Cerebellar cortex (tissue), 1 donor: ENCODE results near the gene TRMO.
A peak's percentile ranks its signal among the peaks of the same experiment; 100 is the strongest.
"Not testable (repeated sequence)": the region's sequence is repeated elsewhere in the genome, so short reads cannot be mapped to it uniquely, and the experiment has no call there.

Experiments used
- DNase-seq: peaks from one replicate; pipeline ENCODE4 v3.0.0-alpha.2; 2015; ENCODE audit warnings: low spot score

The TRMO gene

DNA sequence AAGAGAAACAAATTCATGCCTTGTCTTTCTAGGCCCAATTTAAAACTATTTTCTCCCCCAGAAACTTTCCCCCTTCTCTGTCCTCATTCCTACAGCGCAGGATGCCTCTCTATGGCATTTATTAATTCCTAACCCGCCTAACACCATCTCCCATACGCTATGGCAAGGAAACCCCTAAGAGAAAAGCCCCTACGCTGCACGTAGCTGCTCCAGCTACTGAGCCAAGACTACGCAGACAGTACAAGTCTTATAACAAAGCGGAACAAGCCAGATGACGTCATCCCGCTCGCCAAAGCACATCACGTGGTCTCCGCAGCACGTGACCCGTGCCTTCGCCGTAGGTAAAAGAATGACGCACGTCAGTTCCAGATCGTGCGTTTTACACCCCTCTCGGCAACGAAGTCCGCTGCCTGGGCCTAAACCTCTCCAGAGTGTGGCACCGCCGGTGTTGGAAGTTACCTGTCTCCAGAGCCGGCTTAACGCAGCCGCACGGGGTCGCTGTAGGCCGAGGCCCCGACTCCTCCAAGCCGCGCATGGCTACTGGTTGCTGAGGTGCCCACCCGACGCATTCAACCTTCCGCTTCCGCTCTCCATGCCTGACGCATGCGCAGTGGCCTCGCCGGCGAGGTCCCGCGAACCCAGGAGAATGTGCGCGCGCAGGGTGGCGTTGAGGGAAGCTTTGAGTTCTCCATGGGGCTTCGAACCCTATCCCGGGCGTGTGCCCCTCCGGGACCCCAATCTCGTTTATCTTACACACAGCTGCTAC lies at the start of gene TRMO:
Gene TRMO (minus strand): TSS at position 542 of the 766 bp plus-strand sequence. CDS start 7 bp downstream, at position 535.
- DNase-seq: peak; percentile 98

DNA sequence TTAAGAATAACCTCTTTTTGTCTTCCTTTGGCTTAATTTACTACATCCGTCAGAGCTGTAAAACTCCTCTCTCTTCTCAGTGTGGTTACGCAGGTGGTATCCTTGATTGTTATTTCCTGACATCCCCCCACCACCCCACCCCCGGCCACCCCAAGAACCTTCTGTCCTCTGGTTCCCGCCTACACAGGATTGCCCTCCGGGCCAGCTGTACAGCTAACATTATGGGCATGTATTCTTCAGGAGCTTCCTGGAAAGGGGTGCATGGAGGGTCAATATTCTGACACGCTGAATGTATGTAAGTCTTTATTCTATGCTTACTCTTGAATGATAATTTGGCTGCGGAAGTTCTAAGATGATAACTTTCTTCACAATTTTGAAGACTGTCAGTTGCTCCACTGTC lies 47.9 kb upstream of the TRMO start:
- no peak for DNase-seq

- DNase-seq: no peak
Measured at GRCh38 chr9:97969014-97969413, 46.7 kb upstream of the TRMO start.

DNA sequence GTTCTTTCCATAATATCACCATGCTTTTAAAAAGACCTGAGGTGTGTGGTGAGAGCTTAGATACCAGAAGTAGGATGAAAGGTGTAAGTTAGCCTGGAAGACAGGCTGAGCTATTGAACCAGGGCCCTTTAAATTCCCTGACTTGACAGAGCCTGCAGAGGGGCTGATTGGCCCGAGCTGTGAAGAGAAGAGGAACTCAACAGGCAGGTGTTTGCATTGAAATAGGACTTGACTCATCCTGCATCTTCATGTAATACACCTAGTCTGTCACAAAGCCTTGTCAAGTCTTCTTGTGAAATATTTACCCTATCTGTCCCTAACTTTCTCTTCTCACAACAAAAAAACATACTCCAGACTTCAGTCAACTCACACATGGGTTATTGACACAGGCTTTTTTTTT lies 44.2 kb upstream of the TRMO start:
- DNase-seq: no peak

GRCh38 chr9:97964901-97965300 lies 42.6 kb upstream of the TRMO start:
- no peak for DNase-seq

GRCh38 chr9:97963232-97963631 lies 40.9 kb upstream of the TRMO start:
- no peak for DNase-seq

DNA sequence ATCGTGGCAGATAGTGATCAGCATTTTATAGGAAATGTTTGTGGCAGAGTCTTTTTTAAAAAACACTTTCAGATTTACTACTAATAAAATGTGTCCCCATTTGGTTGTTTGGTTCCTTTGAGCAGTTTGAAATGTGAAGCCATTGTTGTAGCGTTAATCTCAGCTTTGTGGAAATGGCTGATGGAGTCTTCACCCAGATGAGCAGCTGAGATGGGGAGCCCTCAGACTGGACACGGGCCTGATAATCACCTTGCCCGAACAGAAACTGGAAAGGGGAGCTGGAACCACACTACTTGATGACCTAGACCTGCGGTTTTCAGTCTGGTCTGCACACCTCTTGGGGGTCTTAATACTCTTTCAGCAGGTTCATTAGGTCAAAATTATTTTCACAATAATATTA lies 40.3 kb upstream of the TRMO start:
- DNase-seq: no peak

- no peak for DNase-seq
Measured at GRCh38 chr9:97962136-97962535, 39.8 kb upstream of the TRMO start.

GRCh38 chr9:97961361-97961760 lies 39.1 kb upstream of the TRMO start:
- no peak for DNase-seq

DNA sequence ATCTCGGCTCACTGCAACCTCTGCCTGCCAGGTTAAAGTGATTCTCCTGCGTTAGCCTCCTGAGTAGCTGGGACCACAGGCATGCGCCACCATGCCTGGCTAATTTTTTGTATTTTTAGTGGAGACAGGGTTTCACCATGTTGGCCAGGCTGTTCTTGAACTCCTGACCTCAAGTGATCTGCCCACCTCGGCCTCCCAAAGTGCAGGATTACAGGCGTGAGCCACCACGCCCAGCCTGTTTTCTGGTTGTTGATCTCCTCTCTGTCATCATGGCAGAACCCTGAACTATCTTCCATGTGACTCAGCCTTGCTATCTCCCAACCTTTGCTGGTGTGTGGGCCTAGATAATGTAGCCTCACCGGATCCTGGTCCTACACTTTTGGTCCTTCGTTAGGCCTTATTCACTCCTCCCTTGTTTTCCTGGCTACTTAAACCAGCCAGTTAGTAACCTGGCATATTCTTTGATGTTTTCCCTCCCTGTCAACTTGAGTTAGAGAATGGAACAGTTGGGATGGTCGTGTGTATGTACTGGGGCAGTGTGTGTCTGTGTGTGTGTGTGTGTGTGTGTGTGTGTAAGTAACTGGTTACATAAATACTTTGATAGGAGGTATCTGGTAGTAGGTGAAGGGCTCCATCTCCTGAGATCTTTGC lies 38.5 kb upstream of the TRMO start:
- DNase-seq: not testable (repeated sequence)

DNA sequence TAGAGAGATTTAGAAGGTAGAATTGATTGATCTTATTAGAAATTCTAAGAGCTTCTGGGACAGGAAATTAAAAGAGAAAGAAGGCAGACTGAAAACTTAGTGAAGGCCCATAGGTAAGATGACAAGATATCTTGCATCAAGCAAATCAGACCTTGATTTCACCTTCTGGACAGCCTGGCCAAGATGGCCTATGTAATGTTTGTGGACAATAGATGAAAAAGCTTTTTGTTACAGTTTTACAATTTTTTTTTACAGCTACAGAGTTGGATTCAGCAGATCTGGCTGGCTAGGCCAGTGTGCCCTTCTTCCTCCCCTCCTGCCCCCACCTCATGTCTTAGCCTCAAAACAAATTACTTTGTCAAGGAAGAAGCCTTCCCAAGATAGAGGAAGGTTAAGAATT lies 37.3 kb upstream of the TRMO start:
- DNase-seq: no peak

GRCh38 chr9:97958812-97959511 lies 36.7 kb upstream of the TRMO start:
- no peak for DNase-seq

- no peak for DNase-seq
Measured at GRCh38 chr9:97956331-97956730, 34.0 kb upstream of the TRMO start.

DNA sequence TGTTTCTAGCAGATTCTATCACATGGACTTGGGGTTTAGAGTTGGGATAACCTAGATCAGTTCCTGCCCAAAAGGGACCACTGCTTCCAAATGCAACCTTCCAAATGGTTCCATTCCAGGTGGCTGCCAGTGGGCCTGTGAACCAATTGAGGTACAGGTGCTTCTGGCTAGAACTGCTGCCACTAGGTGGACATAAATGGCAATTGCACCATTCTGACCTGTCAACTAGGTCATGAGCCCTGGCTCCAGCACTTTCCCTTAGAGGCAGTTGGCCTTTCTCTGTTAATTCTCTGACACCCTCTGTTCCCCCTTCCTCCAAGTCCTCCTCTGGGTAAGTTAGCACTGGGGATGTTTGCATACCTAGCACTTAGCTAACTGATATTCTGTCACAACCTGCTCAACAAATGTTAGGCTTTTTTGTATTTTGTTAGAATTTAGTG lies 32.3 kb upstream of the TRMO start:
- DNase-seq: peak; percentile 73

GRCh38 chr9:97950873-97951272 lies 28.6 kb upstream of the TRMO start:
- DNase-seq: not testable (repeated sequence)

- DNase-seq: not testable (repeated sequence)
Measured at GRCh38 chr9:97947094-97947493, 24.8 kb upstream of the TRMO start.

- not testable (repeated sequence) for DNase-seq
Measured at GRCh38 chr9:97945470-97945869, 23.2 kb upstream of the TRMO start.

- no peak for DNase-seq
Measured at GRCh38 chr9:97944612-97945011, 22.3 kb upstream of the TRMO start.

DNA sequence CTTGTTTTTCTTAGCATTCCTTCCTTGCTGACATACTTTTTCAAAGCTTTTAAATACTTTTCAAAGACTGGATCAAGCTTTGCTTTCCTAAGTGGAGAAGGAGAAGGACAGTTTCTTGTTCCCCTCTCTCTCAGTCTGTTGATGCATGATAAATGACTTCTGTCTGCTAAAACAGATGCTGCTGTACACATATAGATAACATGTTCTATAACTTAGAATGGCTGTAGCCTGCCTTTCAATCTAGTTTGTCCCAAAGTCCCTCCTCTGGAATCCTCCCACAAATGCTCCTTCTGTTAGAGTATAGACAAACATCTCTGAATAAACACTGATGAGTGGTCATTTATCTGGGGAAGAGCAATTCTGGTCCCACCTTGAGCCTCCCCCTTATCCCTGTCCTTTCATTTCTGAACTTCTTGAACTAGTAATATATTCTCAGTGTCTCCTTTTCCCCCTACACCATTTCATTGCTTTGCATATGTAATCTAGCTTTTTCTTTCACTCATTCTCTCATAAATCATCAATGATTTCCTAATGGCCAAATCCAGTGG lies 21.1 kb upstream of the TRMO start:
- DNase-seq: no peak

- no peak for DNase-seq
Measured at GRCh38 chr9:97941323-97941722, 19.0 kb upstream of the TRMO start.

DNA sequence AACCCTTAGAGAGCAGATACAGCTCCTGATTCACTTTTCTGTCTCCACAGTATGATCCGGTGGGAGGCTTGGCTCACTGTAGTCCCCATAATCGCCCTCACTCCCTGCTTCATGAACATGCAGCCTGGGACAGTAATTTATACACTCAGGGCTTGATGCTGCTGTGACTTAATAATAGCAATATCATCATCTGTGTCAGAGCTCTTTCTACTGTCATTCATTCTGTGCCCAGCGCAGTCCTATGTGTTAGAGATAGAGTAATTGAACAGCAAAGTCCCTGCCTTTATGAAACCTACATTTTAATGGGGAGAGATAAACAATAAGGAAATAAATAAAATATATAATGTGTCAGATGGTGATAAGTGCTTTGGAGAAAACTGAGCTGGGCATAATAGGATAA lies 18.4 kb upstream of the TRMO start:
- DNase-seq: no peak

DNA sequence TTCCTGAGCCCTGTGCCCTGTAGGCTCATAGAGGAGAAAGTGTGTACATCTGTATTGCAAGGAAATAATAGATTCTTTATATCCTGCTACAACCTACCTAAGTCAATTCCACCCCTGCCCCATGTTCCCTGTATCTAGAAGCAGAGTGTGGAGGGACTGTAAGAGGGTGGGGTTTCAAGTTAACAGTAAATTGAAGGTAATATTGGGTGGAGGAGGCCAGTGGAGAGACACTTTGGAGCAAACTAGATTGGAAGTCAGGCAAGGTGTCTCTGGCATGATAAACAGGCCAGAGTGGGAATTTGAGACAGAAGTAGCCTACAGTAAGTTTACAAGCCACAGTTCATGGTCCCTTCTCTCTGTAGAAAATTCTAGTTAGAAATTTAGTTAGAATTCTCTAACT lies 17.9 kb upstream of the TRMO start:
- DNase-seq: no peak
